Upper lobe of left lung (tissue), 4 donors: ENCODE results near the gene ADPRH.

Experiments used
- CTCF ChIP-seq, 6 experiments: fragments of 450-650 bp in 4 of 6; fragments of 200-600 bp in 2 of 6; sonication (generic) in 2 of 6; IDR thresholded peaks; one replicate each; pipeline ENCODE4 v1.5.1; 2016 to 2019; ENCODE audit warnings: antibody characterized with exemption in 6 of 6
- EP300 ChIP-seq, 4 donors: sonication (generic); formaldehyde crosslinking; IDR thresholded peaks; one replicate each; pipeline ENCODE4 v1.5.1; 2017; ENCODE audit warnings: antibody characterized with exemption in 4 of 4, control low read depth in 2 of 4
- POLR2A ChIP-seq, 4 donors: fragments of 450-650 bp; IDR thresholded peaks; one replicate each; pipeline ENCODE4 v1.5.1; 2016 to 2017; ENCODE audit warnings: antibody characterized with exemption in 4 of 4, mild to moderate bottlenecking in 2 of 4
- POLR2AphosphoS5 ChIP-seq, 2 donors: sonication (generic); formaldehyde crosslinking; IDR thresholded peaks; one replicate each; pipeline ENCODE4 v1.5.1; 2017; ENCODE audit warnings: antibody characterized with exemption in 2 of 2

- TF ChIP-seq POLR2A (IDR thresholded peaks at IDR 0.05): no peak
- no peak for TF ChIP-seq CTCF (IDR thresholded peaks at IDR 0.05)
- no peak for TF ChIP-seq EP300 (IDR thresholded peaks at IDR 0.05)
- TF ChIP-seq POLR2AphosphoS5 (IDR thresholded peaks at IDR 0.05): no peak
These were observed 23.4 kb upstream of the ADPRH start for GRCh38 chr3:119555929-119556328.
